Vagina (tissue), 2 donors: ENCODE results near the gene CTAGE1.

Source experiments
- CTCF ChIP-seq, 3 experiments: fragments of 450-650 bp in 2 of 3; fragments of 200-600 bp in 1 of 3; sonication (generic) in 1 of 3; IDR thresholded peaks; one replicate each; pipeline ENCODE4 v1.5.1; 2017 to 2019; ENCODE audit warnings: antibody characterized with exemption in 3 of 3, mild to moderate bottlenecking in 2 of 3, moderate library complexity in 2 of 3
- POLR2A ChIP-seq, 2 donors: fragments of 450-650 bp; IDR thresholded peaks; one replicate each; pipeline ENCODE4 v1.6.1; 2017; ENCODE audit warnings: antibody characterized with exemption in 2 of 2, mild to moderate bottlenecking in 2 of 2, moderate library complexity in 2 of 2
- POLR2AphosphoS5 ChIP-seq, 2 donors: sonication (generic); formaldehyde crosslinking; IDR thresholded peaks; one replicate each; pipeline ENCODE4 v1.9.0; 2017; ENCODE audit warnings: antibody characterized with exemption in 2 of 2, mild to moderate bottlenecking in 2 of 2, low read depth in 1 of 2; ENCODE audit not compliant: insufficient read depth in 1 of 2

- TF ChIP-seq POLR2A (IDR thresholded peaks at IDR 0.05) (no peak), CTCF (IDR thresholded peaks at IDR 0.05) (no peak), POLR2AphosphoS5 (IDR thresholded peaks at IDR 0.05; ENCODE audit: insufficient read depth in 1 of 2, low read depth in 1 of 2) (no peak)
Measured at GRCh38 chr18:22412176-22412911, 5.4 kb downstream of the CTAGE1 start.
